ENCODE data around the gene GPR17.

Gene GPR17

DNA sequence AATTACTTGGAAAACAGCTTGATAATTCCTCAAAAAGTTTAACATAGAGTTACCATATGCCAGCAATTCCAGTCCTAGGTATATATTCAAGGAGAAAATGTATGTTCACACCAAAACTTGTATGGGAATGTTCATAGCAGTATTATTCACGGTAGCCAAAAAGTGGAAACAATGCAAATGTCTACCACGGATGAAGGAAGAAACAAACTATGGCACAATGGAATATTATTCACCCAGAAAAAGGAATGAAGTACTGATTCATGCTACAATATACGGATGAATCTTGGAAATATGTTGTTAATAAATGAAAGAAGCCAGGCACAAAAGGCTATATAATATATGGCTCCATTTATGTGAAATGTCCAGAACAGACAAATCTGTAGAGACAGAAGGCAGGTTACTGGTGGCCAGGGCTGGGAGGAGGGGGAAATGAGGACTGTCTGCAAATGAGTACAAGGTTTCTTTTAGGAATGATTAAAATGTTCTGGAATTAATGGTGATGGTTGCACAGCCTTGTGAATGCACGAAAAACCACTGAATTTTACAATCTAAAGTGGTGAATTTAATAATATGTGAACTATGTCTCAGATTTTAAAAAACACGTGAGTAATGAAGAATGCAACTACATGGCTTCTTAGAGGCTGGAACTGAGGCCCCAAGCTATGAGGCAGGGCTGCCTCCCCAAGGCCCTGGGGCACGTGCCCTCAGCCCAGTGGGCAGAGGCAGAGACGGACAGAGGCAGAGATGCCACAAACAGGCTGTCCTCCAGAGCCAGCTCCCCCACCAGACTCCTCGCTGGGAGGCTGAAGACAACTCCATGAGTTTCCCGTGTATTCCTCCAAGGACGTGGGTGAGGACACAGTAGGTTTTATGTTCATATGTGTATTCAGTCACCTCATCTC lies 24.4 kb downstream of the GPR17 start:
- ChIA-PET CTCF (no interaction called here), POLR2A (ENCODE audit: low non-redundant PET) (interaction anchor here (0.6 kb wide), 1 partner anchor 9 kb away, joined by 4 read pairs; no protein-coding TSS in a partner anchor)
- no peak for DNase-seq (ENCODE audit: low spot score)
- no peak overlapping the region for H3K27ac ChIP-seq
- TF ChIP-seq, protein P1, sequence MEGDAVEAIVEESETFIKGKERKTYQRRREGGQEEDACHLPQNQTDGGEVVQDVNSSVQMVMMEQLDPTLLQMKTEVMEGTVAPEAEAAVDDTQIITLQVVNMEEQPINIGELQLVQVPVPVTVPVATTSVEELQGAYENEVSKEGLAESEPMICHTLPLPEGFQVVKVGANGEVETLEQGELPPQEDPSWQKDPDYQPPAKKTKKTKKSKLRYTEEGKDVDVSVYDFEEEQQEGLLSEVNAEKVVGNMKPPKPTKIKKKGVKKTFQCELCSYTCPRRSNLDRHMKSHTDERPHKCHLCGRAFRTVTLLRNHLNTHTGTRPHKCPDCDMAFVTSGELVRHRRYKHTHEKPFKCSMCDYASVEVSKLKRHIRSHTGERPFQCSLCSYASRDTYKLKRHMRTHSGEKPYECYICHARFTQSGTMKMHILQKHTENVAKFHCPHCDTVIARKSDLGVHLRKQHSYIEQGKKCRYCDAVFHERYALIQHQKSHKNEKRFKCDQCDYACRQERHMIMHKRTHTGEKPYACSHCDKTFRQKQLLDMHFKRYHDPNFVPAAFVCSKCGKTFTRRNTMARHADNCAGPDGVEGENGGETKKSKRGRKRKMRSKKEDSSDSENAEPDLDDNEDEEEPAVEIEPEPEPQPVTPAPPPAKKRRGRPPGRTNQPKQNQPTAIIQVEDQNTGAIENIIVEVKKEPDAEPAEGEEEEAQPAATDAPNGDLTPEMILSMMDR (conservative IDR thresholded peaks at IDR 0.05; ENCODE audit: low read depth) = no peak

DNA sequence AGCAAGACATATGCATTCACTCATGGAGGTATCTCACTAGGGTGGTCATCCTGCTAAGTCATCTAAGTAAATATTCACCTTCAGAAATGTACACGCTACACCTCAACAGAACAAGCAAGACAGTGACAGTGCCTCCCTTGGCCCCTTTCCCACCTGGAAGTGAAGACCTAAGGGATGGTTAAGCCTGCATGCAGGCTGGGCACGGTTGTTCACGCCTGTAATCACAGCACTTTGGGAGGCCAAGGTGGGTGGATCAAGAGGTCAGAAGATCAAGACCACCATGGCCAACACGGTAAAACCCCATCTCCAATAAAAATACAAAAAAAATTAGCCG lies 25.0 kb downstream of the GPR17 start:
- TF ChIP-seq, protein P1 (conservative IDR thresholded peaks at IDR 0.05; ENCODE audit: low read depth) = no peak
- DNase-seq (ENCODE audit: low spot score) = no peak
- H3K27ac ChIP-seq = no peak overlapping the region
- ChIA-PET POLR2A (ENCODE audit: low non-redundant PET) (interaction anchor here (0.6 kb wide), 1 partner anchor 8 kb away, joined by 4 read pairs; no protein-coding TSS in a partner anchor), CTCF (no interaction called here)

DNA sequence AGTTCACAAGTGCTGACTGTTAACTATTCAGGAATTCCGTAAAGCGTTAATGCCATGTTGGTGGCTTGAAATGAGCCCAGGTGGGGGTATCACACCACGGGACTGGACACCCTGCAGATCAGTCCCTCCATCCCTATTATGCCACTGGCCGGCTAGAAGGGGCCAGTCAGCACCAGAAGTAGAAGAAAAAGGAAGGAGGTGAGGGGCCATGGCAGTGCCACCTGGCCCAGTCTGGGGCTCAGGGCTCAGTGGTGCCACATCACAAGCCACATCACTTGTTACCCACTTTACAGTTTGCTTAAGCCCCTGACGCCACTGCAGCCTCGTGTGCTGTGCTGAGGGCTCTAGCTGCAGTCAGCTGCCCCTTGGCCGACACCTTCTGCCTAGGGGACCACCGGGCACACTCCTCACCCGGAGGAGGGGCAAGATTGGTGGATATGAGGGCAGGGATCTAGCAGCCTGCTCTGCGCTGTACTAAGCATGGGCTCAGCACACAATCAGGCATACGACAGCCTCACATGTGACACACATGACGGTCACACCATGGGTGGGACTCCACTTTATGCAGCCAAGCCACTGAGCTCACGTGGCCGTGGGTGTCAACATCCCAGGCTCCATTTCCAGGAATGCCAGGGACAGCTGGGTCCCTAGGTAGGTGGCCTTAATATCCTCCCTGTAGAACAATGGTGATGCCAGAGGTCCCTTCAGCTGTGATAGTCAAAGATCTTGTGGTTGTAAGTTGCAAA lies 25.8 kb downstream of the GPR17 start:
- DNase-seq (ENCODE audit: low spot score) = no peak
- ChIA-PET CTCF (no interaction called here), POLR2A (ENCODE audit: low non-redundant PET) (no interaction called here)
- TF ChIP-seq, protein P1 (conservative IDR thresholded peaks at IDR 0.05; ENCODE audit: low read depth) = no peak
- no peak overlapping the region for H3K27ac ChIP-seq

DNA sequence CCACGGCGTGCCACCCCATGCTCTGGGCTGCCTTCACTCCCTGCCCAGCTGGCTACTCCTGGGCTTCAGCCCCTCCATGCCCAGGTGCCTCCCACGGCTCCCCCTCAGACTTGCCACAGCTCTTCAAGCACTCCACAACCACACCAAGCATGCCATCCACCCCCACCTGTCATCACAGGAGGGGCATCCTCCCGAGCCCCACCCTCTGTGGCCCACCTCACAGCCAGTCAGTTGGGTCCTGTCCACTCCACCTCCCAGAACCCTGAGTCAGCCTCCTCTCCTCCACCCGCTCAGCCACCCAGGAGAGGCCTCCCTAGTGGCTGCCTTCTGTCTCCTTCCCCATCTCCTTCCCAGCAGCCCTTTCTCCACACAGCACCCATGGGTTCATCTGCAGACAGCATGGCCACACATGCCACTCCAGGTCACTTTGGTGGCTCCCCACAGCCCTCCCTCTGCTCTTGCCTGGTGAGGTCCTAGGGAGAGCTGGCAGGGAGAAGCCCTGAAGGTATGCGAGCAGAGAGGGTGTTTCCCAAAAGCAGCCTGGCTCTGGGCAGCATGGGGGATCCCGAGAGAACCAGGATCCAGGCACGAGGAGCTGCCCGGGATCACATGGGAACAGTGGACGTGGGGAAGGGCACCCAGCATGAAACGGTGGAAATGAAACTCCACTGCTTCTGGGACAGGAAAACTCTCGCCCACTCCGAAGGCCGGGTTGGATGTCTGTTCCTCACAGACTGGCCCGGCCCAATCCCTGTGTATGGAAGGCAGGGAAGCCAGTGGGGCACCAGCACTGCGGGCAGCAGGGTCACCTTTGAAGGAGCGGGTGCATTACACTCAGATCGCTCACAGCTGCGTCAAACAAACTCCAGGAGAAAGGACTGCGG lies 26.6 kb downstream of the GPR17 start:
- TF ChIP-seq, protein P1 (conservative IDR thresholded peaks at IDR 0.05; ENCODE audit: low read depth) = no peak
- no peak overlapping the region for H3K27ac ChIP-seq
- DNase-seq (ENCODE audit: low spot score) = no peak
- ChIA-PET POLR2A (ENCODE audit: low non-redundant PET) (no interaction called here), CTCF (no interaction called here)

DNA sequence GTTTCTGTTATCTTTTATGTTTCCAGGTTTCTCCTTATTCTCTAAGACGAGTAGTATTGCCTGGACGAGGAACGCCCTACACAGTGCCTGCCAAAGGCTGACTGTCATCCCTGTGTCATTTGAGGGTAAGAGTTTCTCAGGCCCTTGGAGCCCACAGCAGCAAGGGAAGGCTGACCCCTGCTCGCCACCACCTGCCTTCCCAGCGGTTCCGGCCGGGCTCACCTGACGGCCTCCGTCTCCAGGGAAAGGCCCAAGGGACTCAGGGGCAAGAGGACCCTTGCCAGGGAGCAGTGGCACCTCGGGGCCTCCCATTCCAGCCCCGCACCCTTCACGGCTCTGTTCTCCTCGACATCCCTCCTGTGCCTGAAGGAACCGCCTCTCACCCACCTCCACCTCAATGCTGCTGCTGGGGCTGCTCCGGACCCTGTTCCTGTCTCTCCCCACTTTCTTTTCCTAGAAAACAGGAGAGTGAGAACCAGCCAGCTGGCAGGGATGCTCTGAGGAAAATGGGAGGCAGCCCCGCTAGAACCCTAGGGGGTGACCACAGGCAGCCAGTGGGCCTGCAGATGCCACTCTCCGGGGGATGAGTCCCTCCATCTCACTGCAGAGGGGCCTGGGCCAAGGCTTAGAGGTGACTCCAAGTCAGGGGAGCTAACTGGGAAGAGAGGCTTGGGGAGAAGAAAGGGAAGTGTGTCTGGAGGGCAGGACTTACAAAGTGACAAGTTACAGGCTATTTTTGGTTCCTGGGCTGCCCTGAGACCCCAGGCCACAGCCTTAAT lies 27.5 kb downstream of the GPR17 start:
- TF ChIP-seq, protein P1 (conservative IDR thresholded peaks at IDR 0.05; ENCODE audit: low read depth) = no peak
- CTCF ChIA-PET = interaction anchor here (0.5 to 1.1 kb wide), 3 partner anchors 24 to 155 kb away, joined by 3 to 5 read pairs (median 3); no protein-coding TSS in a partner anchor
- DNase-seq (ENCODE audit: low spot score) = no peak
- H3K27ac ChIP-seq = no peak overlapping the region
- POLR2A ChIA-PET (ENCODE audit: low non-redundant PET) = no interaction called here
